ENCODE data around the gene LIX1. TPM values are rescaled to one million over a fixed set of nuclear protein-coding genes. Genes with fewer than 3 reads are reported as not detected.

Gene LIX1
- total RNA-seq, 1 donor from 2014 or later, result 10.7 TPM

DNA sequence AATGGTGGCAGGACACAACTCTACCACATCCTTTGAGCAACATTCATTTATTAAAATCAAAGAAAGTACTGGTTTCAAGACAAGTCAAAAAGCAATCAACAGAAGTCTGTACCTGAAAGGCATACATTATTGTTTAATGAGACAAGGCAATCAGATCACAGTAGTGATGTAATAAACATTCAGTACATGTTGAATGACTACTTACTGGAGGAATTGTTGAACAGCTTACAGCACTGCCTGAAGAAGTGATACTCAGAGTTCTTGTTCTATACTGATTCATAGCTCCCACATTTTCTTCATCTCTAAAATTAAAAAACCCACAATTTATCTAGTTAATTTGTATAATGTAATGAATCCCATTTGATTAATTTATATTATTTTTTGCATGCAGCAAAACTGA, 22.4 kb upstream of the LIX1 start:
- no peak overlapping the region for H3K27ac Mint-ChIP-seq
- H3K36me3 Mint-ChIP-seq, result peaks cover 16% of the 10 kb centered on the region

DNA sequence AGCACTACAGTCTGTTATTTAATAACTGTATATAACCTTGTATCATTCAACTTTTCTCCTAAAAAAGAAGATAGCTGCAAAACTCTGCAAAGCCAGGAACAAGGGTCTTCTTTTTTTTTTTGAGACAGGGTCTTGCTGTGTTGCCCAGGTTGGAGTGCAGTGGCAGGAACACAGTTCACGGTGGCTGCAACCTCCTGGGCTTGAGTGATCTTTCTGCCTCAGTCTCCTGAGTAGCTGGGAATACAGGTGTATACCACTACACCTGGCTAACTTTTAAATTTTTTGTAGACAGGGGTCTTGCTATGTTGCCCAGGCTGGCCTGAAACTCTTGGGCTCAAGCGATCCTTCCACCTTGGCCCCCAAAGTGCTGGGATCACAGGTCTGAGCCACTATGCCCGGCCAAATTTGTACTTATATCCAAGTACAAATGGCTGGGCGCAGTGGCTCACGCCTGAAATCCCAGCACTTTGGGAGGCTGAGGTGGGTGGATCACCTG, 21.4 kb upstream of the LIX1 start:
- no peak overlapping the region for H3K27ac Mint-ChIP-seq
- peaks cover 16% of the 10 kb centered on the region for H3K36me3 Mint-ChIP-seq
- DNase-seq (ENCODE audit: low spot score in 2 of 2, unreplicated experiment in 2 of 2), result no peak
- no peak overlapping the region for H3K4me3 Mint-ChIP-seq
- H3K27me3 Mint-ChIP-seq (ENCODE audit: low read depth), result no peaks in the 10 kb centered on the region
- peaks cover under 1% of the 10 kb centered on the region for H3K9me3 Mint-ChIP-seq
- no peaks in the 10 kb centered on the region for H3K4me1 Mint-ChIP-seq
- TF ChIP-seq, protein P1, sequence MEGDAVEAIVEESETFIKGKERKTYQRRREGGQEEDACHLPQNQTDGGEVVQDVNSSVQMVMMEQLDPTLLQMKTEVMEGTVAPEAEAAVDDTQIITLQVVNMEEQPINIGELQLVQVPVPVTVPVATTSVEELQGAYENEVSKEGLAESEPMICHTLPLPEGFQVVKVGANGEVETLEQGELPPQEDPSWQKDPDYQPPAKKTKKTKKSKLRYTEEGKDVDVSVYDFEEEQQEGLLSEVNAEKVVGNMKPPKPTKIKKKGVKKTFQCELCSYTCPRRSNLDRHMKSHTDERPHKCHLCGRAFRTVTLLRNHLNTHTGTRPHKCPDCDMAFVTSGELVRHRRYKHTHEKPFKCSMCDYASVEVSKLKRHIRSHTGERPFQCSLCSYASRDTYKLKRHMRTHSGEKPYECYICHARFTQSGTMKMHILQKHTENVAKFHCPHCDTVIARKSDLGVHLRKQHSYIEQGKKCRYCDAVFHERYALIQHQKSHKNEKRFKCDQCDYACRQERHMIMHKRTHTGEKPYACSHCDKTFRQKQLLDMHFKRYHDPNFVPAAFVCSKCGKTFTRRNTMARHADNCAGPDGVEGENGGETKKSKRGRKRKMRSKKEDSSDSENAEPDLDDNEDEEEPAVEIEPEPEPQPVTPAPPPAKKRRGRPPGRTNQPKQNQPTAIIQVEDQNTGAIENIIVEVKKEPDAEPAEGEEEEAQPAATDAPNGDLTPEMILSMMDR (IDR thresholded peaks at IDR 0.05; ENCODE audit: unreplicated experiment), result no peak

More for the DNA sequence above, 22.4 kb upstream of the LIX1 start:
- no peaks in the 10 kb centered on the region for H3K4me1 Mint-ChIP-seq
- H3K4me3 Mint-ChIP-seq, result no peak overlapping the region
- no peaks in the 10 kb centered on the region for H3K9me3 Mint-ChIP-seq
- no peak for DNase-seq (ENCODE audit: low spot score in 2 of 2, unreplicated experiment in 2 of 2)
- no peaks in the 10 kb centered on the region for H3K27me3 Mint-ChIP-seq (ENCODE audit: low read depth)
- TF ChIP-seq, protein P1 (IDR thresholded peaks at IDR 0.05; ENCODE audit: unreplicated experiment), result no peak

DNA sequence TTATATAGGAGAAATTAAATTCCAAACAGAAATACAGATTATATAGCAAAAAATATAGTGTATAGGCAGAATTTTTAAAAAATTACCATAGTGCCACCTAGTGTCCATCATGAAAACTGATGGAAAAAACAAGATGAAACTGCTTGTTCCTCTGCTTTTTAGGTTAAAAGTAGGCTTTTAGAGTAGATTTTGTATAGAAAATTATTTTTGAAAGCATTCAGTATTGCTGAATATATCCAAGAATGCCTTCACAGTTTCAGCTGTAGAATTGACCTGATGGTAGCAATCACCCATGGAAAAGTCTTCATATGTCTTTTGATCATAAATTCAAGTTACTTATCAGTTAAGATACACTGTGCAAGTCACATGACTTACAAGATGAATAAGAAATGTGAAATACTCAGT, 21.0 kb upstream of the LIX1 start:
- H3K4me1 Mint-ChIP-seq, result no peaks in the 10 kb centered on the region
- TF ChIP-seq, protein P1 (IDR thresholded peaks at IDR 0.05; ENCODE audit: unreplicated experiment), result peak; percentile 91
- peaks cover 5% of the 10 kb centered on the region for H3K9me3 Mint-ChIP-seq
- no peak overlapping the region for H3K27ac Mint-ChIP-seq
- no peak overlapping the region for H3K4me3 Mint-ChIP-seq
- no peaks in the 10 kb centered on the region for H3K27me3 Mint-ChIP-seq (ENCODE audit: low read depth)
- H3K36me3 Mint-ChIP-seq, result peaks cover 21% of the 10 kb centered on the region
- DNase-seq (ENCODE audit: low spot score in 2 of 2, unreplicated experiment in 2 of 2), result no peak

DNA sequence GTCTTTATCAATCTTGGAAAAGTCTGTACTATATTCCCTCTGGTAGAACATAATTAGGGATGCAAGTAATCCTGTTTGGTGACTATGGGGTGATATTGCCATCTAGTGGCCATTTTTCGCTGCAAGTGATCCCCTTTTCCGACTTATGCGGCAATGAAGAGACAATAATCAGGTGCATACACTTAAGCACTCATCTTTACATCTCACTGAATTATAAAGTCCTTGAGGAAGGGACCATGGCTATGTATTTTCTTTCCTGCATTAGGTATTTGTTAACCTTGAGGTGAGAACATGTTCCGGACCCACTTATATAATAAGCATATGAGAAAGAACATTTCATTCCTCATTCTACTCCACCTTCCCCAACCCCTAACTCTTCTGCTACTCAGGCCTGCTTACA, 19.6 kb upstream of the LIX1 start:
- H3K9me3 Mint-ChIP-seq, result peaks cover 18% of the 10 kb centered on the region
- H3K4me3 Mint-ChIP-seq, result no peak overlapping the region
- H3K4me1 Mint-ChIP-seq, result no peaks in the 10 kb centered on the region
- peak in 1 of 2 experiments; percentile 69 for DNase-seq (ENCODE audit: low spot score in 2 of 2, unreplicated experiment in 2 of 2)
- H3K36me3 Mint-ChIP-seq, result peaks cover 30% of the 10 kb centered on the region
- no peak overlapping the region for H3K27ac Mint-ChIP-seq
- no peaks in the 10 kb centered on the region for H3K27me3 Mint-ChIP-seq (ENCODE audit: low read depth)
- TF ChIP-seq, protein P1 (IDR thresholded peaks at IDR 0.05; ENCODE audit: unreplicated experiment), result peak; percentile 75

DNA sequence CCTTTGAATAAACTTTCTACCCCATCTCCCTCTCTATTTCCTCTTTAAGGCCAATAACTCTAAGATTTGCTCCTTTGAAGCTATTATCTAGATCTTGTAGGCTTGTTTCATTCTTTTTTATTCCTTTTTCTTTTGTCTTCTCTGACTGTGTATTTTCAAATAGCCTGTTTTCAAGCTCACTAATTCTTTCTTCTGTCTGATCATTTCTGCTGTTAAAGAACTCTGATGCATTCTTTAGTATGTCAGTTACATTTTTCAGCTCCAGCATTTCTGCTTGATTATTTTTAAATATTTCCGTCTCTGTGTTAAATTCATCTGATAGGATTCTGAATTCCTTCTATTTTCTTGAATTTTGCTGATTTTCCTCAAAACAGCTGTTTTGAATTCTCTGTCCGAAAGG, 15.3 kb upstream of the LIX1 start:
- DNase-seq (ENCODE audit: low spot score in 2 of 2, unreplicated experiment in 2 of 2), result no peak
- Mint-ChIP-seq H3K27ac (no peak overlapping the region), H3K4me3 (no peak overlapping the region), H3K9me3 (peaks cover 52% of the 10 kb centered on the region), H3K4me1 (no peaks in the 10 kb centered on the region), H3K36me3 (peaks cover 27% of the 10 kb centered on the region), H3K27me3 (ENCODE audit: low read depth) (no peaks in the 10 kb centered on the region)
- TF ChIP-seq, protein P1 (IDR thresholded peaks at IDR 0.05; ENCODE audit: unreplicated experiment), result no peak

DNA sequence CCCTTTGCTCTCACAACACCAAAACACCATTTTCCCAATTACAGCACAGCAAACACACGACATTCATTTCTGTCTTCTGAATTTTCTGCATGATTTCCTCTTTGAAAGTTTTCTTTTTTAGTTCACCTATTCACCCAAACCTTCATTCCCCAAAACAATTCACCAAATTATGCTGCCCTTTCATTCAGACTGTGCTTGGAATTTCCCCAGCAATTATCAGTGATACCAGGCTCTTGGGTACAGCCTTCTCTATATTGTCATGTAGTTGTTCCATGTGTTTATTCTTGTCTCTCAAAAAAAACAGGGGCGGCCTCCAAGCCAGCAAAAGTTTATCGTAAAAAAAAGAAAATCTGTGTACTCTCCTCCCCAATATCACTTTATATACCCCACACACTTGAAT, 9.0 kb upstream of the LIX1 start:
- Mint-ChIP-seq H3K4me3 (no peak overlapping the region), H3K27ac (no peak overlapping the region), H3K27me3 (ENCODE audit: low read depth) (no peaks in the 10 kb centered on the region), H3K36me3 (peaks cover under 1% of the 10 kb centered on the region), H3K4me1 (peaks cover 8% of the 10 kb centered on the region), H3K9me3 (peaks cover 31% of the 10 kb centered on the region)
- DNase-seq (ENCODE audit: low spot score in 2 of 2, unreplicated experiment in 2 of 2), result no peak
- TF ChIP-seq, protein P1 (IDR thresholded peaks at IDR 0.05; ENCODE audit: unreplicated experiment), result no peak
